VCaP (cell line): ENCODE data around the gene SLC29A1.

Experiments used
- H3K27ac ChIP-seq: fragments of 450-650 bp; 2 replicates; pipeline ENCODE4 v1.5.1; 2017
- CTCF ChIP-seq: fragments of 450-650 bp; conservative IDR thresholded peaks from 2 replicates; pipeline ENCODE4 v1.5.1; 2017; ENCODE audit warnings: mild to moderate bottlenecking, moderate library complexity

SLC29A1 gene

GRCh38 chr6:44225579-44226325 is 2.4 kb downstream of the SLC29A1 start:
- peak overlapping the region; percentile 81; the same call in 1 of the 2 replicates for H3K27ac ChIP-seq
- no peak for TF ChIP-seq CTCF

GRCh38 chr6:44226368-44227147 is 3.2 kb downstream of the SLC29A1 start:
- TF ChIP-seq CTCF = no peak
- peak overlapping the region; percentile 81; the same call in 1 of the 2 replicates for H3K27ac ChIP-seq

- TF ChIP-seq CTCF = no peak
- H3K27ac ChIP-seq = peak overlapping the region; percentile 81; the same call in 1 of the 2 replicates
Observed at GRCh38 chr6:44227148-44227793, 3.9 kb downstream of the SLC29A1 start.

GRCh38 chr6:44228031-44228430 is 4.6 kb downstream of the SLC29A1 start:
- TF ChIP-seq CTCF = no peak
- no peak overlapping the region for H3K27ac ChIP-seq

GRCh38 chr6:44228433-44228832 is 5.0 kb downstream of the SLC29A1 start:
- no peak for TF ChIP-seq CTCF
- no peak overlapping the region for H3K27ac ChIP-seq

- no peak overlapping the region for H3K27ac ChIP-seq
- no peak for TF ChIP-seq CTCF
Observed at GRCh38 chr6:44228836-44229235, 5.4 kb downstream of the SLC29A1 start.

- no peak overlapping the region for H3K27ac ChIP-seq
- no peak for TF ChIP-seq CTCF
Observed at GRCh38 chr6:44229376-44230033, 6.1 kb downstream of the SLC29A1 start.
